PC-3 (cell line): ENCODE measurements around the gene TMEM143. TPM values are rescaled to one million over a fixed set of nuclear protein-coding genes. Genes with fewer than 3 reads are reported as not detected.
A peak's percentile ranks its signal among the peaks of the same experiment; 100 is the strongest.

Source experiments
- ATAC-seq: fragments of 200-7000 bp; cut with Tn5 transposase; 2 replicates; pipeline ENCODE4 v1.9.1; 2020; ENCODE audit warnings: mild to moderate bottlenecking, moderate library complexity
- BruUV-seq: library from RNA; stranded (reverse); fragments of 400-500 nt; replicated peaks from 2 replicates; lab custom pipeline; 2021; lab: Mats Ljungman, UMichigan
- CTCF ChIA-PET: fragments of 300-600 bp; sonication (Branson Sonifier 250); formaldehyde crosslinking; loops from one replicate; lab custom pipeline; 2022; ENCODE audit warnings: antibody characterized with exemption; lab: Charles Lee
- POLR2A ChIA-PET: fragments of 300-600 bp; sonication (Branson Sonifier 250); formaldehyde crosslinking; loops from one replicate; lab custom pipeline; 2022; ENCODE audit warnings: antibody characterized with exemption; ENCODE audit not compliant: unreplicated experiment; lab: Charles Lee
- DNase-seq: peaks from one replicate; pipeline ENCODE4 v3.0.0-alpha.2; 2015
- H2AFZ ChIP-seq: fragments of 300-600 bp; sonication (generic); 2 replicates; pipeline ENCODE4 v1.6.0; 2016; ENCODE audit warnings: antibody characterized with exemption, low read length
- H3F3A ChIP-seq: fragments of 300-600 bp; sonication (generic); one replicate; pipeline ENCODE4 v1.6.0; 2017; ENCODE audit warnings: antibody characterized with exemption, low read length, control low read depth, mild to moderate bottlenecking; ENCODE audit not compliant: unreplicated experiment
- H3K27ac ChIP-seq: fragments of 300-600 bp; sonication (generic); 2 replicates; pipeline ENCODE4 v1.5.1; 2016; ENCODE audit warnings: mild to moderate bottlenecking, low read length
- H3K27me3 ChIP-seq: fragments of 300-600 bp; sonication (generic); 2 replicates; pipeline ENCODE4 v1.6.1; 2016; ENCODE audit warnings: low read length, mixed read lengths
- H3K36me3 ChIP-seq: fragments of 300-600 bp; sonication (generic); 2 replicates; pipeline ENCODE4 v1.6.1; 2016; ENCODE audit warnings: low read depth, mixed run types, low read length, mixed read lengths
- H3K4me1 ChIP-seq: fragments of 300-600 bp; sonication (generic); 2 replicates; pipeline ENCODE4 v1.5.1; 2016; ENCODE audit warnings: low read length; ENCODE audit not compliant: insufficient read depth
- H3K4me2 ChIP-seq: fragments of 300-600 bp; sonication (generic); 2 replicates; pipeline ENCODE4 v1.6.0; 2016; ENCODE audit warnings: low read length
- H3K4me3 ChIP-seq: fragments of 300-600 bp; sonication (generic); 2 replicates; pipeline ENCODE4 v1.5.1; 2016; ENCODE audit warnings: mild to moderate bottlenecking, low read length, mixed read lengths
- H3K79me2 ChIP-seq: fragments of 300-600 bp; sonication (generic); 2 replicates; pipeline ENCODE4 v1.6.1; 2017; ENCODE audit warnings: low read length, mixed read lengths
- H3K9ac ChIP-seq: fragments of 300-600 bp; sonication (generic); 2 replicates; pipeline ENCODE4 v1.6.0; 2016; ENCODE audit warnings: mild to moderate bottlenecking, low read length
- H3K9me2 ChIP-seq: fragments of 300-600 bp; sonication (generic); replicated peaks from 2 replicates; pipeline ENCODE4 v1.6.1; 2016; ENCODE audit warnings: mixed run types, low read length, mixed read lengths
- H3K9me3 ChIP-seq: fragments of 300-600 bp; sonication (generic); 2 replicates; pipeline ENCODE4 v1.6.1; 2016; ENCODE audit warnings: low read length, mixed read lengths
- H4K20me1 ChIP-seq: fragments of 300-600 bp; sonication (generic); 2 replicates; pipeline ENCODE4 v1.6.1; 2016; ENCODE audit warnings: low read length, mixed read lengths
- EZH2 ChIP-seq: fragments of 300-600 bp; sonication (generic); IDR thresholded peaks from one replicate; pipeline ENCODE4 v1.6.1; 2017; ENCODE audit warnings: antibody characterized with exemption, mild to moderate bottlenecking, low read length; ENCODE audit not compliant: unreplicated experiment
- EZH2phosphoT487 ChIP-seq: fragments of 300-600 bp; sonication (generic); IDR thresholded peaks from 2 replicates; pipeline ENCODE4 v1.6.1; 2018; ENCODE audit warnings: mild to moderate bottlenecking, antibody characterized with exemption, low read length, borderline replicate concordance
- intact Hi-C: fragments of 100-400 bp; cut with micrococcal nuclease; formaldehyde crosslinking; loops from 2 replicates; pipeline ENCODE4 v1.9.0; 2023
- total RNA-seq: library from RNA; depleted of rRNA; stranded (reverse); fragments of >200 nt; gene quantifications from 2 replicates; pipeline ENCODE4 v1.2.3, GENCODE V29; 2014
- TF ChIP-seq, protein P1 (sequence below): fragments of 300-600 bp; sonication (generic); conservative IDR thresholded peaks from 2 replicates; pipeline ENCODE4 v1.5.1; 2017; ENCODE audit warnings: antibody characterized with exemption, low read depth, mild to moderate bottlenecking, low read length

Gene TMEM143
- total RNA-seq, 1 experiment from 2014 or later: 7.1 TPM

DNA sequence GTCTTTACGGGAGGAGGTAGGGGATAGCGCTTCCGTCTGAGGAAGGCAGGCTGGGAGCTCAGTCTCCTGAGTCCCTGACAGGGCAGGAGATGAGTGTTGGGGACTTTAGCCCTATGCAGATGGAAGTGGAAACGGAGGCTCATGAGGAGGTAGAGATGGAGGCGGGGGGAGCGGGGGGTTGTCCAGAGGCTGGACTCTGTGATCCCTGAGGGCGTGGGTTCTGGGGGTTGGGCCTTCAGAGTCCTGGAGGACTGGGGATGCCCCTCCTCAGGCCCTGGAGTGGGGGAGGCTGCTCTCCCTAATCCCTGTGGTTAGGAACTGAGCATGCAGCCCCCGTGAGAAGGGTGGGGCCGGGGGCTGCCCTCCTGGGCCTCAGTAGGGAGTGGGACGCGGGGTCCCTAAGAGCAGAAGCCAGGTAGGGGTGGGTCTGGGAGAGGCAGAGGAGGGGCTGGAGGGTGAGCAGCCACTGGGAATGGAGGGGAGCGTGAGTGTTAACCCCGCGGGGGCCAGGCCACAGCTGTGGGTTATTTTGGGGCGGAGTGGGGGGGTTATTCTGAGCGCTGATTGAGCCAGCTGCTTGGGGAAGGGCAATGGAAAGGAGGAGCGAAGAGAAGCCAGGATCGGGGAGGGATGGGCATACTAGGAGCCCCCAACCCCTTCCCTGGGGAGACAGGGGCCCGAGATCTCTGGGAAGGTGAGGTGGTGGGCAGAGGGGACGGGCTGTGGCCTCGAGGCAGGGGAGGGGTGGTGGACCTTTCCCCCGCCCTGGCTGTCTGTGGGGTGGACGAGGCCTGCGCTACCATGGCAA lies 32.5 kb upstream of the TMEM143 start:
- Histone ChIP-seq H3F3A (no peaks in the 10 kb centered on the region), H3K79me2 (peaks cover 1% of the 10 kb centered on the region), H4K20me1 (no peaks in the 10 kb centered on the region), H3K4me1 (peaks cover 9% of the 10 kb centered on the region), H3K4me2 (no peak overlapping the region), H3K36me3 (no peaks in the 10 kb centered on the region), H3K9ac (no peak overlapping the region), H3K27ac (no peak overlapping the region), H3K27me3 (no peaks in the 10 kb centered on the region; the same call in 1 of the 2 replicates), H3K9me3 (no peaks in the 10 kb centered on the region), H3K4me3 (no peak overlapping the region), H3K9me2 (no peaks in the 10 kb centered on the region), H2AFZ (no peak overlapping the region)
- ChIA-PET CTCF (no interaction called here), POLR2A (no interaction called here)
- DNase-seq (no peak), ATAC-seq (no peak)
- TF ChIP-seq EZH2phosphoT487 (no peak), EZH2 (no peak)
- TF ChIP-seq, protein P1, sequence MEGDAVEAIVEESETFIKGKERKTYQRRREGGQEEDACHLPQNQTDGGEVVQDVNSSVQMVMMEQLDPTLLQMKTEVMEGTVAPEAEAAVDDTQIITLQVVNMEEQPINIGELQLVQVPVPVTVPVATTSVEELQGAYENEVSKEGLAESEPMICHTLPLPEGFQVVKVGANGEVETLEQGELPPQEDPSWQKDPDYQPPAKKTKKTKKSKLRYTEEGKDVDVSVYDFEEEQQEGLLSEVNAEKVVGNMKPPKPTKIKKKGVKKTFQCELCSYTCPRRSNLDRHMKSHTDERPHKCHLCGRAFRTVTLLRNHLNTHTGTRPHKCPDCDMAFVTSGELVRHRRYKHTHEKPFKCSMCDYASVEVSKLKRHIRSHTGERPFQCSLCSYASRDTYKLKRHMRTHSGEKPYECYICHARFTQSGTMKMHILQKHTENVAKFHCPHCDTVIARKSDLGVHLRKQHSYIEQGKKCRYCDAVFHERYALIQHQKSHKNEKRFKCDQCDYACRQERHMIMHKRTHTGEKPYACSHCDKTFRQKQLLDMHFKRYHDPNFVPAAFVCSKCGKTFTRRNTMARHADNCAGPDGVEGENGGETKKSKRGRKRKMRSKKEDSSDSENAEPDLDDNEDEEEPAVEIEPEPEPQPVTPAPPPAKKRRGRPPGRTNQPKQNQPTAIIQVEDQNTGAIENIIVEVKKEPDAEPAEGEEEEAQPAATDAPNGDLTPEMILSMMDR: no peak
- intact Hi-C loops: no loop called here
- no TSS peak for BruUV-seq

DNA sequence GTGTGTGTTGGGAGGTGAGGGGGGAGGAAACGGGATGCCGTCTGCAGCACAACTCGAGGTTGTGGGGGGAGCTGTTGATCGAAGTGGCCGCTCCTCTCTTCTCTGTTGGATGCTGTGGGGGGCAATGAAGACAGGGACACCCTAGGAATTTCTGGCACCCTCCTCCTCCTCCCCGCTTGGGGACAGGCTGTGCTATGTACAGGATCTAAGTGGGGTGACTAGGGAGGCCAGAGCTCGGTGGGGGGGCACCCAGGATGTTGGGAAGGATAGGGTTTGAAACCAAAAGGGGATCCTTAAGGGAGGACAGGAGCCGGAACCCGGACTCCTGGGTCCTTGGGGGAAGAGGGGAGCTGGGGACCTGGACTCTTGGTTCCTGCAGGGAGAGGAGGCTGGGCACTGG lies 31.8 kb upstream of the TMEM143 start:
- Histone ChIP-seq H3K79me2 (peaks cover 9% of the 10 kb centered on the region), H3K4me1 (peaks cover 9% of the 10 kb centered on the region), H3K4me3 (no peak overlapping the region), H3K36me3 (no peaks in the 10 kb centered on the region), H3K27me3 (no peaks in the 10 kb centered on the region; the same call in 1 of the 2 replicates), H3K27ac (no peak overlapping the region), H2AFZ (no peak overlapping the region), H3K9me2 (no peaks in the 10 kb centered on the region), H3F3A (no peaks in the 10 kb centered on the region), H3K9me3 (no peaks in the 10 kb centered on the region), H3K4me2 (peak overlapping the region; percentile 92; the same call in 1 of the 2 replicates), H4K20me1 (no peaks in the 10 kb centered on the region), H3K9ac (no peak overlapping the region)
- BruUV-seq: no TSS peak
- DNase-seq (no peak), ATAC-seq (no peak)
- ChIA-PET CTCF (no interaction called here), POLR2A (no interaction called here)
- intact Hi-C loops: no loop called here
- TF ChIP-seq EZH2phosphoT487 (no peak), EZH2 (no peak)
- TF ChIP-seq, protein P1: no peak

DNA sequence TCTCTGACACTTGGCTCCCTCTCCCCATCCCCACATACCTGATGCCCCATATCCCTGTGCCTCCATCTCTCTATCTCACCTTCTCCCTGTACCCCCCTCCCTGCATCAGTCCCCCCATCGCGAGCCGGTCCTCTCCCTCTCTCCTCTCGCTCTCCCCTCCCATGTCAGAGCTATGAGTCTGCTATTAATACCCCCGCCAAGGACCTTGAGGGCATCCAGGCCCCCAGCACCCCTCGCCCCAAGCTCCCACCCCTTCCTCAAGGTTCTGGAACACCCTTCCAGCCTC lies 31.4 kb upstream of the TMEM143 start:
- DNase-seq: no peak
- ChIA-PET POLR2A (no interaction called here), CTCF (no interaction called here)
- H2AFZ ChIP-seq: no peak overlapping the region
- H4K20me1 ChIP-seq: no peaks in the 10 kb centered on the region
- H3K4me3 ChIP-seq: peak overlapping the region; percentile 58; the same call in 1 of the 2 replicates
- ATAC-seq: no peak
- no peaks in the 10 kb centered on the region for H3K9me3 ChIP-seq
- H3K4me1 ChIP-seq: peaks cover 9% of the 10 kb centered on the region
- peaks cover 12% of the 10 kb centered on the region for H3K79me2 ChIP-seq
- H3K9ac ChIP-seq: no peak overlapping the region
- H3K9me2 ChIP-seq: no peaks in the 10 kb centered on the region
- intact Hi-C loops: no loop called here
- H3F3A ChIP-seq: no peaks in the 10 kb centered on the region
- no TSS peak for BruUV-seq
- H3K36me3 ChIP-seq: no peaks in the 10 kb centered on the region
- H3K27me3 ChIP-seq: no peaks in the 10 kb centered on the region; the same call in 1 of the 2 replicates
- H3K27ac ChIP-seq: no peak overlapping the region
- peak overlapping the region; percentile 92 for H3K4me2 ChIP-seq
- TF ChIP-seq EZH2 (no peak), EZH2phosphoT487 (no peak)
- TF ChIP-seq, protein P1: no peak
